HepG2 (cell line): ENCODE results near the gene NCMAP. TPM values are rescaled to one million over a fixed set of nuclear protein-coding genes. Genes with fewer than 3 reads are reported as not detected.
A peak's percentile ranks its signal among the peaks of the same experiment; 100 is the strongest.

Experiments used
- ELF3 ChIP-seq: IDR thresholded peaks from 2 replicates; pipeline ENCODE4 v1.6.1; 2016; ENCODE audit warnings: missing genetic modification reagents, missing compliant biosample characterization
- FOXJ3 ChIP-seq: sonication (generic); formaldehyde crosslinking; IDR thresholded peaks from 2 replicates; pipeline ENCODE4 v1.4.0; 2020; ENCODE audit warnings: missing genetic modification reagents, mild to moderate bottlenecking, borderline replicate concordance
- GZF1 ChIP-seq: sonication (generic); formaldehyde crosslinking; IDR thresholded peaks from 2 replicates; pipeline ENCODE4 v1.5.1; 2020; ENCODE audit warnings: mild to moderate bottlenecking, missing genetic modification reagents
- HDAC1 ChIP-seq: sonication (generic); formaldehyde crosslinking; IDR thresholded peaks from 2 replicates; pipeline ENCODE4 v1.5.1; 2020; ENCODE audit warnings: mild to moderate bottlenecking, missing genetic modification reagents
- KDM5A ChIP-seq: fragments of 200-600 bp; sonication (generic); IDR thresholded peaks from 2 replicates; pipeline ENCODE4 v1.7.0; 2018; ENCODE audit warnings: antibody characterized with exemption, mild to moderate bottlenecking, low read length, borderline replicate concordance
- LCORL ChIP-seq, 2 experiments: fragments of 450-650 bp in 1 of 2; sonication (generic) in 1 of 2; formaldehyde crosslinking in 1 of 2; IDR thresholded peaks; 2 replicates each; pipeline versions ENCODE4 v1.5.0 to v1.6.1; 2017 to 2020; ENCODE audit warnings: antibody characterized with exemption in 1 of 2, missing genetic modification reagents in 1 of 2
- POLR2AphosphoS5 ChIP-seq: IDR thresholded peaks from 2 replicates; pipeline ENCODE4 v1.6.1; 2012; ENCODE audit warnings: low read depth, low read length
- RCOR2 ChIP-seq: IDR thresholded peaks from 2 replicates; pipeline ENCODE4 v1.6.1; 2016; ENCODE audit warnings: missing biosample characterization, missing genetic modification reagents
- SALL1 ChIP-seq: sonication (generic); formaldehyde crosslinking; IDR thresholded peaks from 2 replicates; pipeline ENCODE4 v1.8.0; 2022; ENCODE audit warnings: mild to moderate bottlenecking, missing genetic modification reagents
- THAP9 ChIP-seq: sonication (generic); formaldehyde crosslinking; IDR thresholded peaks from 2 replicates; pipeline ENCODE4; 2020; ENCODE audit warnings: missing genetic modification reagents, mild to moderate bottlenecking, borderline replicate concordance
- ZNF609 ChIP-seq: sonication (generic); formaldehyde crosslinking; IDR thresholded peaks from 2 replicates; pipeline ENCODE4 v1.4.0; 2020; ENCODE audit warnings: mild to moderate bottlenecking, missing genetic modification reagents, borderline replicate concordance
- polyA plus RNA-seq, 8 experiments: library from polyadenylated mRNA; depleted of rRNA in 3 of 8; stranded (reverse) in 7 of 8; unstranded in 1 of 8; fragments of >200 nt; fragmentation: Illumina TruSeq in 4 of 8; extraction: Trizol in 4 of 8; gene quantifications; 2 replicates each; pipeline versions ENCODE4 v1.2.1 to v1.2.3, GENCODE V29; 2011 to 2016; ENCODE audit warnings: low read depth in 4 of 8, missing spikeins in 1 of 8, mixed read lengths in 1 of 8; ENCODE audit not compliant: insufficient read depth in 1 of 8
- total RNA-seq, 5 experiments: library from RNA; depleted of rRNA; stranded (reverse); fragments of >200 nt; fragmentation: Illumina TruSeq; extraction: Trizol; gene quantifications; 2 replicates each; pipeline ENCODE4 v1.2.3, GENCODE V29; 2016; ENCODE audit warnings: low read depth in 1 of 5
- TF ChIP-seq, protein P1 (sequence below), 2 experiments: sonication (generic) in 1 of 2; formaldehyde crosslinking in 1 of 2; IDR thresholded peaks; 2 replicates each; pipeline versions ENCODE4 v1.6.1 to v1.9.0; 2014 to 2022; ENCODE audit warnings: antibody characterized with exemption in 1 of 2, borderline replicate concordance in 1 of 2, inconsistent platforms in 1 of 2, low read depth in 1 of 2, missing genetic modification reagents in 1 of 2

Gene NCMAP
- total and polyA plus RNA-seq, 2 of the 13 experiments (the other 11 are each of a cell fraction or from before 2014, with no cell fraction given), result 2.7 to 20.0 TPM

- TF ChIP-seq THAP9 (no peak), FOXJ3 (peak; percentile 64; the same call in 1 of the 2 replicates), POLR2AphosphoS5 (0 out of 2 replicates have a peak, but pooled peaks have one; percentile 8), ELF3 (CRISPR knock-in tag) (peak; percentile 62; the same call in 1 of the 2 replicates), RCOR2 (peak; percentile 98), KDM5A (peak; percentile 58; the same call in 1 of the 2 replicates), HDAC1 (peak; percentile 84), SALL1 (peak; percentile 74), ZNF609 (CRISPR knock-in tag) (peak; percentile 39; the same call in 1 of the 2 replicates), LCORL (IDR thresholded peaks at IDR 0.05) (no peak), LCORL (CRISPR knock-in tag; IDR thresholded peaks at IDR 0.05) (peak; percentile 73; the same call in 1 of the 2 replicates), GZF1 (CRISPR knock-in tag) (no peak)
- TF ChIP-seq, protein P1, sequence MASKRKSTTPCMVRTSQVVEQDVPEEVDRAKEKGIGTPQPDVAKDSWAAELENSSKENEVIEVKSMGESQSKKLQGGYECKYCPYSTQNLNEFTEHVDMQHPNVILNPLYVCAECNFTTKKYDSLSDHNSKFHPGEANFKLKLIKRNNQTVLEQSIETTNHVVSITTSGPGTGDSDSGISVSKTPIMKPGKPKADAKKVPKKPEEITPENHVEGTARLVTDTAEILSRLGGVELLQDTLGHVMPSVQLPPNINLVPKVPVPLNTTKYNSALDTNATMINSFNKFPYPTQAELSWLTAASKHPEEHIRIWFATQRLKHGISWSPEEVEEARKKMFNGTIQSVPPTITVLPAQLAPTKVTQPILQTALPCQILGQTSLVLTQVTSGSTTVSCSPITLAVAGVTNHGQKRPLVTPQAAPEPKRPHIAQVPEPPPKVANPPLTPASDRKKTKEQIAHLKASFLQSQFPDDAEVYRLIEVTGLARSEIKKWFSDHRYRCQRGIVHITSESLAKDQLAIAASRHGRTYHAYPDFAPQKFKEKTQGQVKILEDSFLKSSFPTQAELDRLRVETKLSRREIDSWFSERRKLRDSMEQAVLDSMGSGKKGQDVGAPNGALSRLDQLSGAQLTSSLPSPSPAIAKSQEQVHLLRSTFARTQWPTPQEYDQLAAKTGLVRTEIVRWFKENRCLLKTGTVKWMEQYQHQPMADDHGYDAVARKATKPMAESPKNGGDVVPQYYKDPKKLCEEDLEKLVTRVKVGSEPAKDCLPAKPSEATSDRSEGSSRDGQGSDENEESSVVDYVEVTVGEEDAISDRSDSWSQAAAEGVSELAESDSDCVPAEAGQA (IDR thresholded peaks at IDR 0.05; ENCODE audit: low read depth), result no peak
- TF ChIP-seq, protein P1 (CRISPR knock-in tag; IDR thresholded peaks at IDR 0.05; ENCODE audit: borderline replicate concordance), result 0 out of 2 replicates have a peak, but pooled peaks have one; percentile 29
These were observed 3.3 kb downstream of the NCMAP start (continued) for GRCh38 chr1:24558902-24559791.
